HepG2 (cell line): ENCODE results near the gene CBX2. TPM values are rescaled to one million over a fixed set of nuclear protein-coding genes. Genes with fewer than 3 reads are reported as not detected.

Experiments
- CREM ChIP-seq, 2 experiments: sonication (generic) in 1 of 2; formaldehyde crosslinking in 1 of 2; IDR thresholded peaks; 2 replicates each; pipeline versions ENCODE4 v1.4.0 to v1.6.1; 2016 to 2020; ENCODE audit warnings: antibody characterized with exemption in 1 of 2, mild to moderate bottlenecking in 1 of 2, missing genetic modification reagents in 1 of 2
- DDIT3 ChIP-seq: sonication (generic); formaldehyde crosslinking; IDR thresholded peaks from 2 replicates; pipeline ENCODE4 v1.4.0; 2020; ENCODE audit warnings: mild to moderate bottlenecking, missing genetic modification reagents
- DNMT1 ChIP-seq: sonication (generic); formaldehyde crosslinking; IDR thresholded peaks from 2 replicates; pipeline ENCODE4 v1.5.1; 2020; ENCODE audit warnings: mild to moderate bottlenecking, missing genetic modification reagents
- FOXP1 ChIP-seq, 2 experiments: fragments of 450-650 bp in 1 of 2; IDR thresholded peaks; 2 replicates each; pipeline ENCODE4 v1.6.1; 2017 to 2018; ENCODE audit warnings: antibody characterized with exemption in 1 of 2
- HNF1B ChIP-seq: sonication (generic); formaldehyde crosslinking; IDR thresholded peaks from 2 replicates; pipeline ENCODE4 v1.5.1; 2020; ENCODE audit warnings: mild to moderate bottlenecking, moderate library complexity, missing genetic modification reagents
- KLF9 ChIP-seq: IDR thresholded peaks from 2 replicates; pipeline ENCODE4 v1.6.1; 2016; ENCODE audit warnings: low read depth
- PAF1 ChIP-seq: IDR thresholded peaks from 2 replicates; pipeline ENCODE4 v1.6.1; 2016; ENCODE audit warnings: missing genetic modification reagents, missing compliant biosample characterization
- PBX3 ChIP-seq: sonication (generic); formaldehyde crosslinking; IDR thresholded peaks from 2 replicates; pipeline ENCODE4 v1.8.1; 2023; ENCODE audit warnings: missing genetic modification reagents, inconsistent platforms, borderline replicate concordance
- PITX1 ChIP-seq: sonication (generic); formaldehyde crosslinking; IDR thresholded peaks from 2 replicates; pipeline ENCODE4 v1.5.1; 2020; ENCODE audit warnings: mild to moderate bottlenecking, missing genetic modification reagents
- POLR2AphosphoS2 ChIP-seq: IDR thresholded peaks from 2 replicates; pipeline ENCODE4 v1.6.1; 2011; ENCODE audit warnings: low read depth, low read length, improper control_type of control experiment
- RBM39 ChIP-seq: fragments of 200-400 bp; formaldehyde crosslinking; IDR thresholded peaks from one replicate; pipeline ENCODE4 v1.6.1; 2018; ENCODE audit warnings: antibody characterized with exemption, mild to moderate bottlenecking, low read depth, low read length; ENCODE audit not compliant: poor library complexity, severe bottlenecking
- SETDB1 ChIP-seq: sonication (generic); formaldehyde crosslinking; IDR thresholded peaks from 2 replicates; pipeline ENCODE4 v1.5.1; 2020; ENCODE audit warnings: missing genetic modification reagents, mild to moderate bottlenecking, borderline replicate concordance
- SP2 ChIP-seq: sonication (generic); formaldehyde crosslinking; IDR thresholded peaks from 2 replicates; pipeline ENCODE4 v1.5.1; 2020; ENCODE audit warnings: mild to moderate bottlenecking, missing genetic modification reagents
- SRSF4 ChIP-seq: fragments of 200-400 bp; formaldehyde crosslinking; IDR thresholded peaks from one replicate; pipeline ENCODE4 v1.6.1; 2018; ENCODE audit warnings: mild to moderate bottlenecking, low read depth, low read length, moderate library complexity; ENCODE audit not compliant: poor library complexity, severe bottlenecking
- SRY ChIP-seq: sonication (generic); formaldehyde crosslinking; IDR thresholded peaks from 2 replicates; pipeline ENCODE4 v1.8.0; 2022; ENCODE audit warnings: mild to moderate bottlenecking, missing genetic modification reagents
- TFDP2 ChIP-seq: sonication (generic); formaldehyde crosslinking; IDR thresholded peaks from 2 replicates; pipeline ENCODE4 v1.4.0; 2020; ENCODE audit warnings: missing genetic modification reagents
- WIZ ChIP-seq: sonication (generic); formaldehyde crosslinking; IDR thresholded peaks from 2 replicates; pipeline ENCODE4 v1.5.1; 2020; ENCODE audit warnings: mild to moderate bottlenecking, missing genetic modification reagents
- ZKSCAN5 ChIP-seq: sonication (generic); formaldehyde crosslinking; IDR thresholded peaks from 2 replicates; pipeline ENCODE4 v1.5.1; 2020; ENCODE audit warnings: mild to moderate bottlenecking, missing genetic modification reagents
- ZNF160 ChIP-seq: sonication (generic); formaldehyde crosslinking; IDR thresholded peaks from 2 replicates; pipeline ENCODE4 v1.8.0; 2022; ENCODE audit warnings: mild to moderate bottlenecking, inconsistent platforms, missing genetic modification reagents
- ZNF256 ChIP-seq: sonication (generic); formaldehyde crosslinking; conservative IDR thresholded peaks from 2 replicates; pipeline ENCODE4 v1.4.0; 2020; ENCODE audit warnings: missing genetic modification reagents
- ZNF317 ChIP-seq: sonication (generic); formaldehyde crosslinking; IDR thresholded peaks from 2 replicates; pipeline ENCODE4 v1.5.0; 2020; ENCODE audit warnings: mild to moderate bottlenecking, missing genetic modification reagents
- ZNF331 ChIP-seq: sonication (generic); formaldehyde crosslinking; IDR thresholded peaks from 2 replicates; pipeline ENCODE4 v1.4.0; 2020; ENCODE audit warnings: missing genetic modification reagents
- ZNF569 ChIP-seq: sonication (generic); formaldehyde crosslinking; IDR thresholded peaks from 2 replicates; pipeline ENCODE4 v1.5.0; 2020; ENCODE audit warnings: mild to moderate bottlenecking, missing genetic modification reagents, moderate library complexity, borderline replicate concordance
- ZNF776 ChIP-seq: sonication (generic); formaldehyde crosslinking; IDR thresholded peaks from 2 replicates; pipeline ENCODE4 v1.4.0; 2020; ENCODE audit warnings: mild to moderate bottlenecking, missing genetic modification reagents
- polyA plus RNA-seq, 8 experiments: library from polyadenylated mRNA; depleted of rRNA in 3 of 8; stranded (reverse) in 7 of 8; unstranded in 1 of 8; fragments of >200 nt; fragmentation: Illumina TruSeq in 4 of 8; extraction: Trizol in 4 of 8; gene quantifications; 2 replicates each; pipeline versions ENCODE4 v1.2.1 to v1.2.3, GENCODE V29; 2011 to 2016; ENCODE audit warnings: low read depth in 4 of 8, missing spikeins in 1 of 8, mixed read lengths in 1 of 8; ENCODE audit not compliant: insufficient read depth in 1 of 8
- total RNA-seq, 5 experiments: library from RNA; depleted of rRNA; stranded (reverse); fragments of >200 nt; fragmentation: Illumina TruSeq; extraction: Trizol; gene quantifications; 2 replicates each; pipeline ENCODE4 v1.2.3, GENCODE V29; 2016; ENCODE audit warnings: low read depth in 1 of 5

The CBX2 gene
- total and polyA plus RNA-seq, 2 of the 13 experiments (the other 11 are each of a cell fraction or from before 2014, with no cell fraction given), result 14.5 to 31.1 TPM

- peak; percentile 53; the same call in 1 of the 2 replicates for TF ChIP-seq ZNF331
- TF ChIP-seq ZNF569 (CRISPR knock-in tag), result no peak
- 0 out of 2 replicates have a peak, but pooled peaks have one; percentile 64 for TF ChIP-seq ZNF256 (CRISPR knock-in tag)
- TF ChIP-seq ZKSCAN5 (CRISPR knock-in tag), result no peak
- no peak for TF ChIP-seq PAF1 (CRISPR knock-in tag)
- TF ChIP-seq ZNF317 (CRISPR knock-in tag), result peak; percentile 67; the same call in 1 of the 2 replicates
- 0 out of 2 replicates have a peak, but pooled peaks have one; percentile 63 for TF ChIP-seq PBX3 (CRISPR knock-in tag)
- no peak for TF ChIP-seq SP2
- TF ChIP-seq ZNF160, result 0 out of 2 replicates have a peak, but pooled peaks have one; percentile 11
- no peak for TF ChIP-seq CREM (IDR thresholded peaks at IDR 0.05)
- TF ChIP-seq CREM (CRISPR knock-in tag; IDR thresholded peaks at IDR 0.05), result no peak
- no peak for TF ChIP-seq SETDB1 (CRISPR knock-in tag)
- peak; percentile 65 for TF ChIP-seq SRSF4
- no peak for TF ChIP-seq RBM39
- TF ChIP-seq ZNF776 (CRISPR knock-in tag), result no peak
- TF ChIP-seq DDIT3 (CRISPR knock-in tag), result no peak
- peak; percentile 30; the same call in 1 of the 2 replicates for TF ChIP-seq WIZ (CRISPR knock-in tag)
- no peak for TF ChIP-seq FOXP1 (IDR thresholded peaks at IDR 0.05)
- TF ChIP-seq FOXP1 (CRISPR knock-in tag; IDR thresholded peaks at IDR 0.05), result no peak
- 0 out of 2 replicates have a peak, but pooled peaks have one; percentile 56 for TF ChIP-seq DNMT1 (CRISPR knock-in tag)
- TF ChIP-seq HNF1B (CRISPR knock-in tag), result no peak
- TF ChIP-seq KLF9, result no peak; the same call in 1 of the 2 replicates
- peak; percentile 33; the same call in 1 of the 2 replicates for TF ChIP-seq TFDP2 (CRISPR knock-in tag)
- TF ChIP-seq POLR2AphosphoS2, result peak; percentile 70; the same call in 1 of the 2 replicates
- TF ChIP-seq SRY, result no peak; the same call in 1 of the 2 replicates
- peak; percentile 19; the same call in 1 of the 2 replicates for TF ChIP-seq PITX1 (CRISPR knock-in tag)
Measured at GRCh38 chr17:79832218-79833109, 54.5 kb downstream of the CBX2 start (continued).
